Measurements from ENCODE around the gene TLE3. TPM values are rescaled to one million over a fixed set of nuclear protein-coding genes. Genes with fewer than 3 reads are reported as not detected.
A peak's percentile ranks its signal among the peaks of the same experiment; 100 is the strongest.

Gene TLE3
- total RNA-seq, 1 donor from 2014 or later: 109 TPM

DNA sequence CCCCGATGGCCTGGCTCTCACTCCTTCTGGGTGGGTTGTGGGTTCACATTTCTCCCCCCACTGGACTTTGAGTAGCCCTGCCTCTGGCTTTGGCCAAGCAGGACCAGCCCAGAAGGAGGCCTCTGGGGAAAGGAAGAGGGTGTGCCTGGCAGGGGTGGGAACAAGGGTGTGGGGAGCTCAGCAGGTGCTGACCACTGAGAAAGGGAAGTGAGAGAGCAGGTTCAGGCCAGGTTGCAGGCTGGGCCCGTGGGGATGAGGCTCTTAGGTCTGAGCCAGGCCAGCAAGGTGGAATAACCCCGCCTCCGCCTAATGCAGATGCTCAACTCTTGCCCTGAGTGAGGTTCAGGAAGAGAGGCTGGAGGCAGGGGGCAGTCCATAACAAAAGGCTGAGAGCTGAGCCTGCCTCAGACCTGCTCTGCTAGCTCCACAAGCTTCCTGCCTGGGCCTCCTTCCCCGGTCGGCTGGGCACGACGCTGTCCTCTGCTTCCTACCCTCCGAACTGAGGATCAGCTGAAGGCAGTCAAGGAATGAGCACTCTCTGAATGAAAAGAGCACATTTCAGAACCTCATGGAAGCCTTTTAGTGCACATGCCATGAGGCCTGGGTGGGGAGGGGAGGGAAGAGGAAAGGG, 82.7 kb downstream of the TLE3 start:
- H3K27ac Mint-ChIP-seq: peak overlapping the region; percentile 55
- TF ChIP-seq, protein P1, sequence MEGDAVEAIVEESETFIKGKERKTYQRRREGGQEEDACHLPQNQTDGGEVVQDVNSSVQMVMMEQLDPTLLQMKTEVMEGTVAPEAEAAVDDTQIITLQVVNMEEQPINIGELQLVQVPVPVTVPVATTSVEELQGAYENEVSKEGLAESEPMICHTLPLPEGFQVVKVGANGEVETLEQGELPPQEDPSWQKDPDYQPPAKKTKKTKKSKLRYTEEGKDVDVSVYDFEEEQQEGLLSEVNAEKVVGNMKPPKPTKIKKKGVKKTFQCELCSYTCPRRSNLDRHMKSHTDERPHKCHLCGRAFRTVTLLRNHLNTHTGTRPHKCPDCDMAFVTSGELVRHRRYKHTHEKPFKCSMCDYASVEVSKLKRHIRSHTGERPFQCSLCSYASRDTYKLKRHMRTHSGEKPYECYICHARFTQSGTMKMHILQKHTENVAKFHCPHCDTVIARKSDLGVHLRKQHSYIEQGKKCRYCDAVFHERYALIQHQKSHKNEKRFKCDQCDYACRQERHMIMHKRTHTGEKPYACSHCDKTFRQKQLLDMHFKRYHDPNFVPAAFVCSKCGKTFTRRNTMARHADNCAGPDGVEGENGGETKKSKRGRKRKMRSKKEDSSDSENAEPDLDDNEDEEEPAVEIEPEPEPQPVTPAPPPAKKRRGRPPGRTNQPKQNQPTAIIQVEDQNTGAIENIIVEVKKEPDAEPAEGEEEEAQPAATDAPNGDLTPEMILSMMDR (conservative IDR thresholded peaks at IDR 0.05): no peak
- H3K27me3 Mint-ChIP-seq: peaks cover 16% of the 10 kb centered on the region
- no peak overlapping the region for H3K4me3 Mint-ChIP-seq
- no peaks in the 10 kb centered on the region for H3K36me3 Mint-ChIP-seq
- H3K9me3 Mint-ChIP-seq: no peaks in the 10 kb centered on the region
- no peak for DNase-seq (ENCODE audit: extremely low spot score, unreplicated experiment)
- peaks cover 44% of the 10 kb centered on the region for H3K4me1 Mint-ChIP-seq (ENCODE audit: unreplicated experiment)

DNA sequence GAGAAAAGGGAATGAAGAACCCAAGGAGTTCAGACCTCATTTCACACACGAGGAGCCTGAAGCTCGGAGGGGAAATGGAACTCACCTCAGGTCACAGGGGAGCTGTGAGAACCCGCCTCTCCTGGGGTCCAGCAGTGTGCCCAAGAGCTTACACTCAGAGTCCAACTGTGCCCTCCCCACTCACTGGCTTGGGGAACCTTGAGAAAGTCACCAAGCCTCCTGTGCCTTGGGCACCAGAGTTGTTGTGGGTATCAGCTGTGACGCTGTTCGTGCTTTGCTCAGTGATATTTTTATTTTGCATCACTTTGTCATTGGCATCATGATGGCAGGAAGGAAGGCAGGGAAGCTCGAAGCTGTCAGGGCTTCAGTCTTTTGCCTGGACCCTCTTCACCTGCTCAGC, 83.4 kb downstream of the TLE3 start:
- H3K27ac Mint-ChIP-seq: peak overlapping the region; percentile 76

DNA sequence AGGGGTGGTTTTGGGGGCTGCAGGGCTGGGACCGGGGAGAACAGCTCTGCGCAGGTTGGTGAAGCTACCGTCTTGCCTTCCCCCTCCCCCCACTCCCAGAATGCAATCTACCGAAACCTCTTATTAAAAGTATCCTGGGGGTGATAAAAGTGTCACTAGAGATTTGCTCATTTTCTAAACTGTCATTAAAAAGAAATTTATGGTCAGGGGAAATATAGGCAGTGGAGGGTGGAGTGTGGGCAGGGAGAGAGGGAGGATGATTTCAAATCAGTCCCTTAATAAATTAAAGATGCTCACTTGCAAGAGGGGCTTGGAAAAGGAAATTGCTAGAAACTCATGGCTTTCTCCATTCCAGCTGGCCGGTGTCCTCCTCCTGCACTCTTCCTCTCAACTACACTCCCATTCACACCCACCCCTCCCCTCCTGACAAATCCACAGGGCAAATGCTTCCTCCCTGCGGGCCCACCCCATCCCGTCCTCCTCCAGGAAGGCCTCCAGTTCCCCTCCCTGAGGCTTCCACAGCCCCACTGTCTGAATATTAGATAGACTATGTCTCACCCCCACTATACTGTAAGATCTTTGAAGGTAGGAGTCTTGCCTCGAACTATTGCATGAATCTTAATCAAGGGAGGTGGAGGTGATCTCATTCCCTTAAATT, 83.9 kb downstream of the TLE3 start:
- peak overlapping the region; percentile 76 for H3K27ac Mint-ChIP-seq
- H3K4me3 Mint-ChIP-seq: no peak overlapping the region
- H3K9me3 Mint-ChIP-seq: no peaks in the 10 kb centered on the region
- no peaks in the 10 kb centered on the region for H3K36me3 Mint-ChIP-seq
- peaks cover 44% of the 10 kb centered on the region for H3K4me1 Mint-ChIP-seq (ENCODE audit: unreplicated experiment)
- no peak for DNase-seq (ENCODE audit: extremely low spot score, unreplicated experiment)
- TF ChIP-seq, protein P1 (conservative IDR thresholded peaks at IDR 0.05): no peak
- peaks cover 12% of the 10 kb centered on the region for H3K27me3 Mint-ChIP-seq

More for the DNA sequence above, 83.4 kb downstream of the TLE3 start:
- no peak for DNase-seq (ENCODE audit: extremely low spot score, unreplicated experiment)
- TF ChIP-seq, protein P1 (conservative IDR thresholded peaks at IDR 0.05): no peak
- no peaks in the 10 kb centered on the region for H3K9me3 Mint-ChIP-seq
- H3K4me3 Mint-ChIP-seq: no peak overlapping the region
- H3K4me1 Mint-ChIP-seq (ENCODE audit: unreplicated experiment): peaks cover 44% of the 10 kb centered on the region
- H3K36me3 Mint-ChIP-seq: no peaks in the 10 kb centered on the region
- H3K27me3 Mint-ChIP-seq: peaks cover 14% of the 10 kb centered on the region

DNA sequence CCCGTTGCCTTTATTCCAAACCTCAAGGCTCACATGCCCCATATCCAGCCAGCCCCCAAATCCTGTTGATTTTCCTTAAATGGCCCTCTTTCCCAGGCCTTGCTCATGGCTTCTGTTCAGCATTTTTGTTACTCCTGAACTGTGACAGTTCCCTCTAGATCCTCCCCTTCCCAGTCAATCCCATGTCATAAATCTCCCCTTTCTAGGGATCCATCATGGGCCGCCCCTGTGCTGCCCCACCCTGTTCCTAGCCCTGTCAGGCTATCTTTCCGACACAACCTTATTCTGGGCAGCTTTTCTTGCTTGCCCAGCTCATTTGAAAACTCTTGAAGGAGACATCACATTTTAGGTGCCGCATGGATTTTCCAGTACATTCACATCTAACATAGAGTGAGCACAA, 84.8 kb downstream of the TLE3 start:
- Mint-ChIP-seq H3K4me3 (peak overlapping the region; percentile 67), H3K4me1 (ENCODE audit: unreplicated experiment) (peaks cover 45% of the 10 kb centered on the region), H3K27ac (peak overlapping the region; percentile 76), H3K27me3 (peaks cover 9% of the 10 kb centered on the region), H3K36me3 (no peaks in the 10 kb centered on the region), H3K9me3 (no peaks in the 10 kb centered on the region)
- TF ChIP-seq, protein P1 (conservative IDR thresholded peaks at IDR 0.05): no peak
- no peak for DNase-seq (ENCODE audit: extremely low spot score, unreplicated experiment)

DNA sequence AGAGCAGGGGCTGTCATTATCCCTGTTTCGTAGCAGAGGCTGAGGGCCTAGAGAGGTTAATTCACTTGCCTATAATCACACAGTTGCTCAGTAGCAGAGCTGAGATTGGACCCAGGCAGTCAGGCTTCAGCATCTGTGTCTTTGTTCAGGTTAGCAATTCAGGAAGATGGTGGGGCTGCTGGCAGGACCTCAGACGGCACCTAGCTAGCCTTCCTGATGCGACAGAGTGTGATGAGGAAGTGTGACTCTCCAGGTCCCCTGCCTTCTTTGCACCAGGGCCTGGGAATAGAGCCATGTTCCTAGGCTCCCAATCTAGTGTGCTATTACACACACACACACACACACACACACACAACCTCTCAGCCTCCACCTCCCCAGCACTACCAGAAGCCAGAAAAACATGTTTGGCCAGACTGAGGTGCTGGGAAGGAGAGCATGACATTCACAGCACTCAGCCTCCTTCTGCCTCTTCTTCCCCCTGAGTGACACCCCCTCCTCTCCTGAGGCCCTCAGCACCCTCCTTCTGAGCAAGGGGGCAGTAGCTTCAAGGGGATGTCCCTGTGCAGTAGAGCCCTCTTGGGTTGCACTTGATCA, 88.9 kb downstream of the TLE3 start:
- Mint-ChIP-seq H3K4me1 (ENCODE audit: unreplicated experiment) (peaks cover 13% of the 10 kb centered on the region), H3K36me3 (no peaks in the 10 kb centered on the region), H3K27me3 (peaks cover 7% of the 10 kb centered on the region), H3K27ac (no peak overlapping the region), H3K4me3 (no peak overlapping the region), H3K9me3 (no peaks in the 10 kb centered on the region)
- TF ChIP-seq, protein P1 (conservative IDR thresholded peaks at IDR 0.05): no peak
- DNase-seq (ENCODE audit: extremely low spot score, unreplicated experiment): no peak
